Measurements from ENCODE around the gene TBC1D19. TPM values are rescaled to one million over a fixed set of nuclear protein-coding genes. Genes with fewer than 3 reads are reported as not detected.

Gene TBC1D19
- total RNA-seq, 1 experiment from 2014 or later, result 9.7 TPM

DNA sequence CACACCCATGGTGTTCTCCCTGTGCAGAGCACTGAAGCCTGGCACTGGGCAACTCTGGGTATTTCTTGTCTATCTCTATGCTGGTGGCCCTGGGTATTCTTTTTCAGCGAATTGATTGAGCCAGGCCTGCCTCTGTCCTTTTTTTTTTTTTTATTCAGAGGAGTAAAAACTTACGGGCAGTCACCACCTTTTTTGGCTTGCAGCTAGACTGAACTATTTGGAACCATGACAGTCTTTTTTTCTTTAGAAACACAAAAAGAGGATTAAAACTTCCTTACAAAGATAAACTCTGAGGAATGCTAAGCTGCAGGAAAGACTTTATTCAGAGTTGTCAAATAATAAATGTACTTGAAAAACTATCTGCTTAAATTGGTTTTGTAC, 157.6 kb downstream of the TBC1D19 start:
- Histone ChIP-seq H3K27ac (no peak overlapping the region), H3K27me3 (replicated peaks) (no peaks in the 10 kb centered on the region), H3K36me3 (no peaks in the 10 kb centered on the region), H3K4me3 (no peak overlapping the region), H3K9me3 (replicated peaks) (no peaks in the 10 kb centered on the region), H3K4me1 (replicated peaks) (0 out of 2 replicates have a peak, but pooled peaks cover 3% of the 10 kb centered on the region)
- DNase-seq (ENCODE audit: low read depth in 1 of 2, low spot score in 2 of 2), result no peak

DNA sequence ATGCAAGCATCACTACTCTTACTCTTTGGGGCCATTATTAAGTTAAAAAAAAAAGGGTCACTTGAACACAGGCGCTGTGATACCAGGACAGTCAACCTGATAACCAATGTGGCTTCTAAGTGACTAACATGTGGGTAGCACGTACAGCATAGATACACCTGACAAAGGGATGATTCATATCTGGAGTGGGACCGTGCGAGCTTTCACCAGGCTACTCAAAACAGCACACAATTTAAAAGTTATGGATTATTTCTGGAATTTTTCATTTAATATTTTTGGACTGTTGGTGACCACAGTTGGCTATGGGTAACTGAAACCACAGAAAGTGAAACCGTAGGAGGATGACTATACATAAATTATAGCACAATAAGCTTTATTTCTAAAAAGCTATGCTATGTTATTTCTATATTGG, 162.9 kb downstream of the TBC1D19 start:
- no peak overlapping the region for H3K4me3 ChIP-seq
- no peaks in the 10 kb centered on the region for H3K9me3 ChIP-seq (replicated peaks)
- no peak for DNase-seq (ENCODE audit: low read depth in 1 of 2, low spot score in 2 of 2)

DNA sequence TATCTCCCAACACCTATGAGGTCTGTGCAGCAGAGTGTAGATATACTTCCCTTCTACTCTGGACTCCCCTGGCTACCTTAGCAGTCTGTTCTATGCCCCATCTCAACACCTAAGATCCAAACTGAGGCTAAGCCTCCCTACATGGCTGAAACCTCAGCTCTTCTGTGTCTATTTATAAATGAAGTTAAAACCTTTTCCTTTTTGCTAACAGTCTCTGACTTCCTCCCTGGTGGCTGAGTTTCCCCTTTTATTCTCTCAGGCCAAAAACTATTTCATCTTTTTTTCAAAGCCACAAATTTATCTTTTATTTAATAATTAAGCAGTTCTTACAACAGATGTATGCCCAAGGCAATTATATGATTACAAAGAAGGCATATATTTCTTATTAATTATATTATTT, 164.9 kb downstream of the TBC1D19 start:
- H3K27me3 ChIP-seq (replicated peaks), result no peaks in the 10 kb centered on the region
- H3K27ac ChIP-seq, result no peak overlapping the region
- DNase-seq (ENCODE audit: low read depth in 1 of 2, low spot score in 2 of 2), result no peak
- no peaks in the 10 kb centered on the region for H3K9me3 ChIP-seq (replicated peaks)
- H3K4me1 ChIP-seq (replicated peaks), result no peaks in the 10 kb centered on the region
- no peak overlapping the region for H3K4me3 ChIP-seq
- H3K36me3 ChIP-seq, result no peaks in the 10 kb centered on the region

More for the DNA sequence above, 162.9 kb downstream of the TBC1D19 start:
- Histone ChIP-seq H3K27ac (no peak overlapping the region), H3K36me3 (no peaks in the 10 kb centered on the region), H3K4me1 (replicated peaks) (no peaks in the 10 kb centered on the region), H3K27me3 (replicated peaks) (no peaks in the 10 kb centered on the region)

DNA sequence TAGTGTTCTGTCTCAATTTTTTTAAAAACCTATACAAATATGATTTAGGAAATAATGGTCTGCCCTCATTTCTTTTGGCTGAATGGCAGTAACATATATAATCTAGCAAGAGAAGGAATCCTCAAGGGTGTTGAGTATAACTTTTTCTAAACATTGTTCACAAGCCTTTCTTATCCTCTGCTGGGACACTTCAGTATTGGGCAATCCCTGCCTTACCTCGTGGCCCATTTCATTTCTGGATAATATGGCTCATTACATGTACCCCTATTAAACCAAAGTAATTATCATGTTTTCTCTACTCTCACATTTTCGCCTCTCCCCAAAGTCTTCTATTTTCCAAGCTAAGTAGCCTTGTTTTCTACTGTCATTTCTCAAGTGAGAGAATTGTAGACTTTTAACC, 166.0 kb downstream of the TBC1D19 start:
- no peaks in the 10 kb centered on the region for H3K36me3 ChIP-seq
- no peaks in the 10 kb centered on the region for H3K9me3 ChIP-seq (replicated peaks)
- no peak overlapping the region for H3K27ac ChIP-seq
- no peak for DNase-seq (ENCODE audit: low read depth in 1 of 2, low spot score in 2 of 2)
- no peaks in the 10 kb centered on the region for H3K4me1 ChIP-seq (replicated peaks)
- no peaks in the 10 kb centered on the region for H3K27me3 ChIP-seq (replicated peaks)
- no peak overlapping the region for H3K4me3 ChIP-seq

DNA sequence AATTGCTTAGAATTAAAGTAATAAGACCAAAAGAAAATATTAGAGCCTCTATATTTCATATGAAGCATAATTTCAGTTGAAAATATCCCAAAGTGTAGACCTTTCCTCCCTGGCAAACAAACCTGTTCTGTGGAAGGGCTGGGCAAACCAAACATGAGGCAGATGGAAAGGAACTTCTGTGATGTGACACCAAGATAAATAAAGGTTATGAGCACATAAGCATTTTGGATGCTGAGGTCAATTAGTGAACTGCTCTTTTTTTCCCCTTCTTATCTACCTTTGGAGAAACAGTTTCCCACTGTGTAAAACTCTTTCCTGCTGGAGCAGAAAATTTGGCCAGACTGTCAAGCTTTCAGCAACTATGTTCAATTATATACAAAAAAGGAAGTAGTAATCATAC, 167.1 kb downstream of the TBC1D19 start:
- no peaks in the 10 kb centered on the region for H3K4me1 ChIP-seq (replicated peaks)
- no peak overlapping the region for H3K4me3 ChIP-seq
- H3K36me3 ChIP-seq, result no peaks in the 10 kb centered on the region
- DNase-seq (ENCODE audit: low read depth in 1 of 2, low spot score in 2 of 2), result no peak
- H3K9me3 ChIP-seq (replicated peaks), result no peaks in the 10 kb centered on the region
- H3K27ac ChIP-seq, result no peak overlapping the region
- H3K27me3 ChIP-seq (replicated peaks), result no peaks in the 10 kb centered on the region

DNA sequence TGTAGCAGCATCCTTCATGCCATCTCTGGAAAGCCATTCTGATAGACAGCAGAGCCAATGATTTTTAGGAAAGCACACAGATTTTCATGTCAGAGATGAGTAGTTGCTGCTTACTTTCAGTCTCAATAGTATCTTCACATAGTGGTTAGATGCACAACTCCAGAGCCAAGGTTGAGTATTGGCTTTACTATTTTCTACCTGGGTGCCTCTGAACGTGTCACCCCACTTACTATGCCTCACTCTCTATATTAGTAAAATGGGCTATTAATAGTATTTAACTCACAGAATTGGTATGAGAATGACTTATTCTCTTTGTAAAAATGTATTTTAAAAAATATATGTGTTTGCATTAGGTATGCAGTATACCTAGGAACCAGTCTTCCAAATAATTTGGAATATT, 168.0 kb downstream of the TBC1D19 start:
- H3K36me3 ChIP-seq, result no peaks in the 10 kb centered on the region
- no peak overlapping the region for H3K27ac ChIP-seq
- DNase-seq (ENCODE audit: low read depth in 1 of 2, low spot score in 2 of 2), result no peak
- H3K9me3 ChIP-seq (replicated peaks), result no peaks in the 10 kb centered on the region
- no peaks in the 10 kb centered on the region for H3K4me1 ChIP-seq (replicated peaks)
- H3K4me3 ChIP-seq, result no peak overlapping the region
- H3K27me3 ChIP-seq (replicated peaks), result no peaks in the 10 kb centered on the region

DNA sequence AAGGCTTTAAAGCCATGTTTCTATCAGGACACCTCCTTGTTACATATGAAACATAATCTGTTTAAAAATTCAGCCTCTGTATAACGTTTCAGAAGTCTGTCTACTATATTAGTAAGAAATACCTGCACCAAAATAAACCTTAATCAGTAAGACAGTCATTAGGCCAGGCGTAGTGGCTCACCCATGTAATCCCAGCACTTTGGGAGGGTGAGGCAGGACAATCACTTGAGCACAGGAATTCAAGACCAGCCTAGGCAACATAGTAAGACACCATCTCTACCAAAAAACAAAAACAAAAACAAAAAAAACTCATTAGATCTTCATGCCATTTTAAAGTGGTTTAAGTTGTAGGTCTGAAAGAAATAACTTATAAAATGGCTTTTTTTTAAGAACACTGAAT, 169.3 kb downstream of the TBC1D19 start:
- DNase-seq (ENCODE audit: low read depth in 1 of 2, low spot score in 2 of 2), result no peak
- Histone ChIP-seq H3K9me3 (replicated peaks) (no peaks in the 10 kb centered on the region), H3K36me3 (no peaks in the 10 kb centered on the region), H3K27ac (no peak overlapping the region), H3K27me3 (replicated peaks) (no peaks in the 10 kb centered on the region), H3K4me1 (replicated peaks) (no peaks in the 10 kb centered on the region), H3K4me3 (no peak overlapping the region)

DNA sequence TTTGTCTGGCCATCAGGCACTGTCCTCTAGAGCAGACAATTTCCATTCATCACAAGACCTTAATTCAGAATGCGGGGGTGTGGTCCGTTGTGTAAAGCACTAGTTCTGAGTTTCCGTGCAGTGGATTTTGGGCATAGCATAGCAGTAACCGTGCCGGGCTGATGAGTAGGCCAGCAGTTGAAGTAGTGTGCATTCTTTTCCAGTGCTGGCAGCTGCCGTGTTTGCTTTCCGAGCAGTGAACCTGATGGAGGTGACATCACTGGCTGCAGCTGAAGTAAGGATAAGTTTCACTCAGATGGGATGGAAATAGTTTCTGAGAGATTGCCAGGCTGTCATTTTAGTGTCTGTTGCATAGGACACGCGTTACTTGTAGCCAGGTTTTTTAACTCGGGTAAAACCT, 169.7 kb downstream of the TBC1D19 start:
- H3K4me3 ChIP-seq, result no peak overlapping the region
- no peak overlapping the region for H3K27ac ChIP-seq
- no peaks in the 10 kb centered on the region for H3K9me3 ChIP-seq (replicated peaks)
- DNase-seq (ENCODE audit: low read depth in 1 of 2, low spot score in 2 of 2), result no peak
- no peaks in the 10 kb centered on the region for H3K36me3 ChIP-seq
- no peaks in the 10 kb centered on the region for H3K27me3 ChIP-seq (replicated peaks)
- no peaks in the 10 kb centered on the region for H3K4me1 ChIP-seq (replicated peaks)

DNA sequence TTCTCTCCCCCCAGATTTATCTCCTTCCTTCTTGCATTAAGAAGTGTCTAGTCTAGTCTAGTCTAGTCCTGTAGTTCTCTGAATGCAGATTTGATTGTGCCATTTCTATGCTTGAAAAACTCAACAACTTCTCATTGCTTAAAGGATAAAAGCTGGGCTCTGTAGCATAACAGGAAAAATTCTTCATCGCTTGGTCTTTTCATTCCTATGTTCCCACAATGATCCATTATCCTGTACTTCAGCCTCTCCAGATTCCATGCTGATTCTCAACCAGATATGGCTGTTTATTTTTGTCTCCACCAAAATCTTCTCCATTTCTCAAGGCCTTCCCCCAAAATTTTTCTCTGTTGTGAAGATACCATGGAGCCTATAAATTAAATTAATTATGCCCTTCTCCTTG, 173.9 kb downstream of the TBC1D19 start:
- H3K27me3 ChIP-seq (replicated peaks), result no peaks in the 10 kb centered on the region
- no peaks in the 10 kb centered on the region for H3K9me3 ChIP-seq (replicated peaks)
- no peaks in the 10 kb centered on the region for H3K36me3 ChIP-seq
- H3K27ac ChIP-seq, result no peak overlapping the region
- no peak overlapping the region for H3K4me3 ChIP-seq
- no peaks in the 10 kb centered on the region for H3K4me1 ChIP-seq (replicated peaks)
- no peak for DNase-seq (ENCODE audit: low read depth in 1 of 2, low spot score in 2 of 2)

DNA sequence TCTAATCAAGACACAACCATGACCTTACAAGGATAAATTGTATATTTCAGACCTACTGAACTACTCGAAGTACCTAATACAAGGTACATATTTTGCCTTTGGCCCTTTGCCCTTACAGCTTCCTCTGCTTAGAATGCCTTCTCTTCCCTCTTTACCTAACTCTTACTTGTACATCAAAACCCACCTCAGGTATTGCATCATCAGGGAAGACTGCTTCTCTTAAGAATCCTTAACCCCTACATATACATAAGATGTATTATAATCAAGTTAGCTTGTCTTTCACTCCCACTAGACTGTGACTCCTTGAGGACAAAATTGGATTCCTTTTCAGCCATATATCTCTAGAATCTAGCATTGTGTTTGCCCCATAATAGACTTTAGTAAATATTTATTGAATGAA, 175.0 kb downstream of the TBC1D19 start:
- no peaks in the 10 kb centered on the region for H3K9me3 ChIP-seq (replicated peaks)
- no peak overlapping the region for H3K27ac ChIP-seq
- no peaks in the 10 kb centered on the region for H3K4me1 ChIP-seq (replicated peaks)
- no peaks in the 10 kb centered on the region for H3K27me3 ChIP-seq (replicated peaks)
- DNase-seq (ENCODE audit: low read depth in 1 of 2, low spot score in 2 of 2), result no peak
- no peak overlapping the region for H3K4me3 ChIP-seq
- no peaks in the 10 kb centered on the region for H3K36me3 ChIP-seq

DNA sequence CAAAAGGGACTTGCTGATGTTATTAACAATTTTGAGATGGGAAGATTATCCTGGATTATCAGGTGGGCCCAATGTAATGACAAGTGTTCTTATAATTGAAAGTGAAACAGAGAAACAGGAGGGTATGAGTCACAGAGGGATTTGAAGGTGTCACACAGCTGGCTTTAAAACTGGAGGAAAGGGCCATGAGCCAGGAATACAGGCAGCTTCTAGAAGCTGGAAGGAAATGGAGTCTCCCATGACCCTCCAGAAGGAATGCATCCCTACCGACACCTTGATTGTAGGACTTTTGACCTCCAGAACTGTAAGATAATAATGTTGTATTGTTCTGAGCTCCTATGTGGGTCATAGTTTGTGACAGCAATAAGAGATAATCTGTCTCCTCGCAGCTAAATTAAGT, 178.8 kb downstream of the TBC1D19 start:
- no peaks in the 10 kb centered on the region for H3K36me3 ChIP-seq
- H3K27me3 ChIP-seq (replicated peaks), result no peaks in the 10 kb centered on the region
- H3K27ac ChIP-seq, result no peak overlapping the region
- no peaks in the 10 kb centered on the region for H3K4me1 ChIP-seq (replicated peaks)
- H3K4me3 ChIP-seq, result no peak overlapping the region
- no peak for DNase-seq (ENCODE audit: low read depth in 1 of 2, low spot score in 2 of 2)
- H3K9me3 ChIP-seq (replicated peaks), result no peaks in the 10 kb centered on the region

DNA sequence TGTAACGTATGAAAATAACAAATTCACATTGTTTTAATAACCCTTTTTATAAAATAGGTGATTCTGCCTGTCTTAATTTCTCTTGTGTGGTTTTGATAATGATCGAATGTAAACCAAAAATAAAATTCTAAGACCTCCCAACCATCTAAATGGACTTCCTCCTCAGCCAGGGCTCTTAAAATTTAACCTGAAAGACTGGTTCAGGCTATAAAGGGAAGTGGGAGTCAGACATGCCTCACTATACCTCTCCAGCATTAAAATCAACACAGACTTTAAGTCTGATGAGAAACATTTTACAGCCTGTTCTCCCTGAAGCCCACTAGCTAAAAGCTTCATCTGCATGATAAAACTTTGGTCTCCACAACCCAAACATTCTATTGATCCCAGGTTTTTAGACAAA, 179.2 kb downstream of the TBC1D19 start:
- Histone ChIP-seq H3K27ac (no peak overlapping the region), H3K4me1 (replicated peaks) (no peaks in the 10 kb centered on the region), H3K36me3 (no peaks in the 10 kb centered on the region), H3K27me3 (replicated peaks) (no peaks in the 10 kb centered on the region), H3K9me3 (replicated peaks) (no peaks in the 10 kb centered on the region), H3K4me3 (no peak overlapping the region)
- no peak for DNase-seq (ENCODE audit: low read depth in 1 of 2, low spot score in 2 of 2)

DNA sequence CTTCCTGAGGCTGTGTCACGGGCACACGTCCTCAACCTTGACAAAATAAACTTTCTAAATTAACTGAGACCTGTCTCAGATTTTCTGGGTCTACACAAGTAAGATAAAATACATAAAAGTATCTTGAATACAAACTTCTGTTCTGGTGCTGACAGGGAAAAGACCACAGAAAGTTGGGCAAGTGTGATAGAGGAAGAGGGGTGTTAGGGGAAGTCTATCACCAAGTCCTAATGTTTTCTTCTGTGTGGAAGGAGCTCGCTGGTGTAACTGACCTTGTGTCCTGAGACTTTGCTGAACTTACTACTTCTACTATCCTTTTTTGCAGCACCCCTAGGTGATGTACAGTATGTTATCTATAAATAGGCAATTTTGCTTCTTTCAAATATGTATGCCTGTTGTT, 179.8 kb downstream of the TBC1D19 start:
- DNase-seq (ENCODE audit: low read depth in 1 of 2, low spot score in 2 of 2), result no peak
- H3K4me1 ChIP-seq (replicated peaks), result no peaks in the 10 kb centered on the region
- no peaks in the 10 kb centered on the region for H3K27me3 ChIP-seq (replicated peaks)
- no peaks in the 10 kb centered on the region for H3K9me3 ChIP-seq (replicated peaks)
- no peak overlapping the region for H3K27ac ChIP-seq
- no peaks in the 10 kb centered on the region for H3K36me3 ChIP-seq
- no peak overlapping the region for H3K4me3 ChIP-seq

DNA sequence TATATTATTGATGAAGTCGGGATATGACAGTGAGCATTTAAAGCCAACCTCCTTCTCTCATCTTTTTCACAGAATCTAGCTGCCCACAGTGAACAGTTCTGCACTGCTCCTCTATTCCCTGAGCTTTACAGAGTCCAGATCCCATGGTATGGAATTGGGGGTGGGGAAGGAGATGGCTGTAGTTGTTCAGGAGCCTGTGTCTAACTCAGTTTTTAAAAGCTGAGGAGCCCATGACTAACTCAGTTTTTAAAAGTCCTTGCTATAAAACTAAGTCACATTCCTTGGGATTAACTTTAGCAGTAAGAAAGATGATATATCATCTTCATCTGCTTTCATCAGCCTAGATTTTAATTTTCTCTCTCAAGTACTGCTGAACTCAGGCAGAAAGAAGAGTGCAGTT, 180.3 kb downstream of the TBC1D19 start:
- Histone ChIP-seq H3K4me1 (replicated peaks) (no peaks in the 10 kb centered on the region), H3K4me3 (no peak overlapping the region), H3K36me3 (no peaks in the 10 kb centered on the region), H3K27me3 (replicated peaks) (no peaks in the 10 kb centered on the region), H3K27ac (no peak overlapping the region), H3K9me3 (replicated peaks) (no peaks in the 10 kb centered on the region)
- DNase-seq (ENCODE audit: low read depth in 1 of 2, low spot score in 2 of 2), result no peak

DNA sequence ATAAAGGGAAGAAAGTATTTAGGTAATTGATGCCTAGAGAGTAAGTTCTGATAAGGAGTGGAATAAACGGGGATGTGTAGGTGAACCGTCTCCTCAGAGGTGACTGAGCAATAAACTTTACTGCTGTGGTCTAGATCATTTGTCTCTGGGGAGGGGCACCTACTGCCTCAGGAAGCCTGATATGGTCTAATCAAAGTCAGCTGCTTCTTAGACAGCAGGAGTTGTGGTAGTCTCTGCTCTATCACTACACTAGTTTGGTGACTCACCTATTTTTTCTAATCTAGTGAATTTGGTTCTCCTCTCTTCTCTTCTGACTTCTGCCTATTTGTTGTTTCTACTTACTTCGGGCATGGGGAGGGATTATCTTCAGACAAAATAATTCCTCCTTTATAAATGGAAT, 181.6 kb downstream of the TBC1D19 start:
- Histone ChIP-seq H3K4me3 (no peak overlapping the region), H3K9me3 (replicated peaks) (no peaks in the 10 kb centered on the region), H3K27ac (no peak overlapping the region), H3K36me3 (no peaks in the 10 kb centered on the region), H3K4me1 (replicated peaks) (no peaks in the 10 kb centered on the region), H3K27me3 (replicated peaks) (no peaks in the 10 kb centered on the region)
- no peak for DNase-seq (ENCODE audit: low read depth in 1 of 2, low spot score in 2 of 2)

Data from SJSA1 (cell line).